Activated gamma-delta T cell (primary cell): ENCODE results near the gene YLPM1.

Source experiments
- DNase-seq: peaks from one replicate; lab custom pipeline; 2025; lab: John Stamatoyannopoulos, UW

Gene YLPM1

GRCh38 chr14:74786796-74787315 lies 23.7 kb downstream of the YLPM1 start:
- DNase-seq = no peak

GRCh38 chr14:74792249-74793039 lies 29.3 kb downstream of the YLPM1 start:
- no peak for DNase-seq

GRCh38 chr14:74793506-74794155 lies 30.5 kb downstream of the YLPM1 start:
- DNase-seq = no peak

- no peak for DNase-seq
Observed at GRCh38 chr14:74794947-74795346, 31.8 kb downstream of the YLPM1 start.

- no peak for DNase-seq
Observed at GRCh38 chr14:74799765-74800164, 36.6 kb downstream of the YLPM1 start.

GRCh38 chr14:74800780-74801179 lies 37.7 kb downstream of the YLPM1 start:
- no peak for DNase-seq

- DNase-seq = no peak
Observed at GRCh38 chr14:74801396-74801795, 38.3 kb downstream of the YLPM1 start.

GRCh38 chr14:74804219-74804825 lies 41.2 kb downstream of the YLPM1 start:
- DNase-seq = no peak

GRCh38 chr14:74807853-74808545 lies 44.9 kb downstream of the YLPM1 start:
- no peak for DNase-seq

- DNase-seq = no peak
Observed at GRCh38 chr14:74816124-74816523, 53.0 kb downstream of the YLPM1 start.

GRCh38 chr14:74820288-74820687 lies 57.2 kb downstream of the YLPM1 start:
- DNase-seq = no peak

- no peak for DNase-seq
Observed at GRCh38 chr14:74821267-74821915, 58.3 kb downstream of the YLPM1 start.

GRCh38 chr14:74824997-74825396 lies 61.9 kb downstream of the YLPM1 start:
- DNase-seq = no peak

- no peak for DNase-seq
Observed at GRCh38 chr14:74826574-74826973, 63.5 kb downstream of the YLPM1 start.

- DNase-seq = no peak
Observed at GRCh38 chr14:74829251-74829650, 66.1 kb downstream of the YLPM1 start.

GRCh38 chr14:74832849-74833248 lies 69.7 kb downstream of the YLPM1 start:
- no peak for DNase-seq

- no peak for DNase-seq
Observed at GRCh38 chr14:74834692-74835392, 71.7 kb downstream of the YLPM1 start.

GRCh38 chr14:74835645-74836250 lies 72.6 kb downstream of the YLPM1 start:
- DNase-seq = no peak

GRCh38 chr14:74836251-74836960 lies 73.3 kb downstream of the YLPM1 start:
- DNase-seq = no peak

- no peak for DNase-seq
Observed at GRCh38 chr14:74838166-74838565, 75.0 kb downstream of the YLPM1 start.
